GM19025 (cell line): ENCODE results near the gene POMGNT2.

Experiments
- ATAC-seq: cut with Tn5 transposase; IDR thresholded peaks from one replicate; pipeline ENCODE4 v1.9.1; 2021; ENCODE audit warnings: mild to moderate bottlenecking, low read depth, moderate library complexity; ENCODE audit not compliant: unreplicated experiment

The POMGNT2 gene

GRCh38 chr3:43104039-43104438 is 1.8 kb downstream of the POMGNT2 start:
- no peak for ATAC-seq

- no peak for ATAC-seq
Observed at GRCh38 chr3:43102773-43103480, 3.0 kb downstream of the POMGNT2 start.

DNA sequence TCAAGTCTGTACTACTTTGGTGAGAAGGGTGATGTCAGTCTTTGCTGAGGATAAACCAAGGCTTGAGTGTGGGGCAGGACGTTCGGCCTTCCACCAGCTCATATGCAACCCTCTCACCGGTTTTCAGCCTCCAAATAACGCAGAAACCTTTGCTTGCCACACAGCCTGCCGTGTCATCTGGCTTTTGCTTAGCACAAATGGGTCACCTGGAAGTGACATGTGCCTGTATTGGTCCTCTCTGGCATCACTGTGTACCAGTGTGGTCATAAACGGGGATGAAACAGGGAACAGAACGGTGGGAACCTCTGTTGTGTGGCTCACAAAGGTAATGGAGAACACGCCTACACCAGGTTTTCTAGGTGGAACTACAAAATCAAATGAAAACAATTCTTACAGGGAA is 7.1 kb downstream of the POMGNT2 start:
- ATAC-seq: no peak

DNA sequence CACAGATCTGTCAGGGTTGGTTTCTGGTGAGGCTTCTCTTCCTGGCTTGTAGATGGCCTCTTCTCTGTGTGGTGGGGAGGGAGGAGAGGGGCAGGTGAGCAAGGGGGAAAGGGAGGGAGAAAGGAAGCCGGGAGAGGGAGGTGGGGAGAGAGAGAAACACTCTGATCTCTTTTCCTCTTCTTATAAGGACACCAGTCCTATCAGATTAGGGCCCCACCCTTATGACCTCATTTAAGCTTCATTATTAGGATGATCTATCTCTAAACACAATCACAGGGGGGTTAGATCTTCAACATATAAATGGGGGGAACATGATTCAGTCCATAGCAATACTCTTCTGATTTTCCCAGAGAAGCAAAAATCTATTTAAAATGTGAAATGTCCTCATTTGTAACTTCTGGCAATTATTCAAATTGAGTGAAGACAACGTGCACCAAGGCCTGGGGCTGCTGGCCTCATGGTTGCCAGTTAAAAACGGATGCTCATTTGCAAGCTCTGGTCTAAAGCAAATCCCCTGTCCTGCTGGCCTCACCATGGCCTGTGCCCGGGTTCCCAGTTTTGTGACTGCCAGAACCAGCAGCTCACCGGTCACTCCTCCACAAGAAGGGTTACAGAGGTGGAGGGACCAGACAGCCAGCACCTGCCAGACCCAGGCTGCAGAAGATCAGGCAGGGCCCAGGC is 8.3 kb downstream of the POMGNT2 start:
- ATAC-seq: no peak

- no peak for ATAC-seq
Observed at GRCh38 chr3:43096761-43097160, 9.1 kb downstream of the POMGNT2 start.

DNA sequence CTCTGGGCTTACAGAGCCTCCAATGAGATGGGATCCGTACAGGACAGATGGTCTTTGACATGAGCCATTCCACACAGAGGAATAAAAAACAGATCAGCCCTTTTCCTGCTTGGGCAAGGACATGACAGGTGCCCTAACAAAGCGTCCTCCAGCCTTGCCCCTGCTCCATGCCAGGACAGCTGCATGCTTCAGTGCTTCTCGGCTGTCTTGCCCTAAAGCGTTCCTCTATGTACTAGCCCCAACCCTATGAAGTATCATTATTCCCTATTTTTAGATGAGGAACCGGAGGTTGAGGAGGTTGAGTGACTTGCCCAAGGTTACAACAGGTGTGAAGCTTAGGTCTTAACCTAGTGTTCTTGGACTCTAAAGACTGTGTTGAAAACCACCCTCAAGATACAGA is 10.5 kb downstream of the POMGNT2 start:
- no peak for ATAC-seq

- ATAC-seq: no peak
Observed at GRCh38 chr3:43094851-43095250, 11.0 kb downstream of the POMGNT2 start.

DNA sequence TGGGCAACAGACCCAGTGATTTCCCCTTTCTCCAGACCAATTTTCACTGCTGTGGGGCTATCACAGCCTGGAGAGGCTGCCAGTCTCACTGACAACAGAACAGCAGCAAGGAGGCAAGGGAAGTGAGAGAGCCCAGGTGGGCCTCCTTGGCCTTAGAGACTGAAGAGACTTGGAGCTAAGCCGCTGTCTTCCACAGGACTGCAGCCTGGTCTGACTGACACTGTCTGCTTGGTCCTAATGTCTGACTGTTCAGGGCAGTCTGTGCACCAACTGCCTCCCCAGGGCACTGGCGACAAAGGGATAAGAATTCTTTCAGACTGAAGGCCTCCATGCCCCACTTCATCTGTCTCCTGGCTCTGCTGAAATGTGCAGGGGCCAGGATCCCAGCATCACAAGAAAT is 11.5 kb downstream of the POMGNT2 start:
- ATAC-seq: no peak

DNA sequence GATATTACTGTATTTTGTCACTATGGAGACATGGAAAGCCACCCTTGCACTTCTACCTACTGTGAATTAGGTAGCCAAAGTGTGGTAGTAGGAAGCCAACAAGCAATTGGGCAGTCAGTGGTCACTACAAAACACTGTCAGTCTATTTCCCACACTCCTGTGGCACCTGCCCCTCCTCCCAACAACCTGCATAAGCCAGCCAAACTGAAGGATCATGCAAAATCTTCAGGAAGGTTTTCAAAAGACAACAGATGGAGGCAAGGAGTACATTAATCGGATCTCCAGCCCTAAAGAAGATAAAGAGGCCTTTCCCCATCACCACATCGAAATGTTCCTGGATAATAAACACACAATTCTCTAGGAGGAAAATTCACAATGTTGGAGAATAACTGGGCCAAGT is 11.9 kb downstream of the POMGNT2 start:
- no peak for ATAC-seq

DNA sequence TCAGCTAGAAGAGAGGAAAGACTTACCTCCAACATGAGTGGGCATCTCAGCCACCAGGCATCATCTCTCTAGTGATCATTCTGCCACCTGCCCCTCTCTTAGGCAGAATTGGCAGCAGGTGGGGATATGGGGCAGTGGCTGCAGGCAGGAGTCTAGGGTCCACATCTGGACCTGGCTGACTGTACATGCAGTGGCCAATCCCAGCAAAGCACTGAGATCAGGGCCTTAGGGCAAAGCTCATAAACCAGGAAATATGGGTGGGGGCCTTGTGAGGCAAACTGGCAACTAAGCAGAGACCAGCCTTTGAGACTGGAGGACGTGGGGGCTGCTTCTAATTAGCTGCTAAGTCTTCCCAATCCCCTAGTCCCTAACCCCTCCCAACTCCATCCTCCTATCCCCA is 12.9 kb downstream of the POMGNT2 start:
- ATAC-seq: no peak

GRCh38 chr3:43091481-43091880 is 14.4 kb downstream of the POMGNT2 start:
- no peak for ATAC-seq

GRCh38 chr3:43090238-43090637 is 15.6 kb downstream of the POMGNT2 start:
- ATAC-seq: no peak

GRCh38 chr3:43089081-43089480 is 16.8 kb downstream of the POMGNT2 start:
- no peak for ATAC-seq

DNA sequence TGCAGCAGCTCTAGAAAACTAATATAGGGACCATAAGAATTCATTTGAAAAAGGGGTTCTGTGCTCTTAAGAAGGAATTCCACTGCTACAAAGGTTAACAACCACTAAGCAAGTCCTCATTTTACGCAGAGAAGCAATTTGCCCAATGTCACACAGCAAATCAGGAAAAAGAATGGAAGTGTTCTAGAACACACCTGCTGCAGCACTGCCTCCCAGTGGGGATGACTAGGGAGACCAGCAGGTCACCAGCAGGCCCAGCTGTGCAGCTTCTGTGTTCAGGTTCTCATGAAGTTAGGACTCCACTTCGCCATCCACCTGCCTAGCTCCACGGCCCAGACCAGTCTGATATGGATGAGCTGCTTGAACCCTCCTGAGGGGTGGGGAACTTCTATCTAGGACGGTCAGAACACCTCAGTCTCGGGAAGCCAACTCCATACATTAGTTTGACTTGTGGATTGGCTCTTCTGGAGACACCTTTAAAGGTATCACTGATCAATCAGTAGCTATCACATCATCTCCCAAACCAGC is 18.6 kb downstream of the POMGNT2 start:
- ATAC-seq: no peak

DNA sequence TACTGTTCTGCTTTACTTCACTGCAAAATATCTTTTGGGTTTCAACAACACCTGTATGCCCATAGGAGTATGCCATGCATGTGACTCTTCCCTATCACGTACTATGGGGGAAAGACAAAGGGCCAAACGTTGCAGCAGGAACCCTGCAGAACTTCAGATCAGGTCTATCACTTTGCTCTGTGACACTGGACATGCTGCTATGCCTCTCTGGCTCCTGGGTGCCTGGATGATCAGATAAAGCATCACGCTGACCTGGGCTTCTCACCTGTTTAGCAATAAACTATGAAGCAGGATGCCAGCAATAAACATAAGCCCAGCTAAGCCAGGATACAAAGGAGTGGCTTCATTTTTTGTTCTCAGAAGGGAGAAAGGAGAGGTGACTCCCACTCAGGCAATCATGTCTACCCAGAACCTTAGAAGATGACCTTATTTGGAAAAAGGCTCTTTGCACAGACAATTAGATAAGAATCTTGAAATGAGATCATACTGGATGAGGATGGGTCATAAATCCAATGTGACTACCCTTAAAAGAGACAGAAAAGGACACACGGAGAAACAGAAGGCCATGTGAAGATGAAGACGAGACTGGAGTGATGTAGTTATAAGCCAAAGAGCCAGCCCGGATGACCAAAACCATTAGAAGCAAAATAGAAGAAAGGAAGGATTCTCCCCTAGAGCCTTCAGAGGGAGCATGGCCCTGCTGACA is 19.3 kb downstream of the POMGNT2 start:
- no peak for ATAC-seq

DNA sequence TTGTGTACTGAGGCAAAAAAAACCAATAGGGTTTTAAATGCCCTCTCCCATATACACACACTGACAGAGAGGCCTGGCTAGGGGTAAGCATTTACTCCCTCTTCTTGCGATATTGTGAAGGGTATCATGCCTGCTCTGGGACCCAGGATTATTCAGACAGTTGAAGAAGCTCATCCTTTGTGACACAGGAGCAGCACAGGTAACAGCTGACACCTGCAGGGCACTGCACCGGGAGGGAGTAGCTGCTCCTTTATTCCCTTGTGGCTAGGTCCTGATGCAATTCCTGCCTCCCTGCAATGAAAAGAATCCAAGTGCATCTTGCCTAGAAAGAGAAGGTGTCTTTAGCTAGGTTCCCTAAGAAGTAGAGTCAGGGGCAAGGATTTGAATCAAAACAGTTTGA is 23.4 kb downstream of the POMGNT2 start:
- no peak for ATAC-seq

DNA sequence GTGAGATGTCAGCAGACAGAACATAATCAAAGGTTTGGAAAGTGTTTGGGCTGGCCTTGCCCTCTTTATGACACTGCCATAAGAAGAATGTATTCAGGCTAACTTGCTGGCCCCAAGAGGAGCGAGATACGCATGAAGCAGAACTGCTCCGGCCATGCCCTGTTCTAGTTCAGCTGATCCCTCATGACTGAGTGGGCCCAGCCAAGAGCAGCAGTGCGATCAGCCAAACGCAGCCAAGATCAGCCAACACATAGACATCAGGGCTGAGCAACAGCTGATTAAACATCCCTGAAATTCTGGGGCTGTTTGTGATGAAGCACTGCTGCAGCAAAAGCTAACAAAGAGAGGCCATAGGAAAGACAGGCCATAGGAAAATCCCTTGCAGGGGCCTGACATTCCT is 24.1 kb downstream of the POMGNT2 start:
- no peak for ATAC-seq

GRCh38 chr3:43080726-43081568 is 24.9 kb downstream of the POMGNT2 start:
- ATAC-seq: no peak

DNA sequence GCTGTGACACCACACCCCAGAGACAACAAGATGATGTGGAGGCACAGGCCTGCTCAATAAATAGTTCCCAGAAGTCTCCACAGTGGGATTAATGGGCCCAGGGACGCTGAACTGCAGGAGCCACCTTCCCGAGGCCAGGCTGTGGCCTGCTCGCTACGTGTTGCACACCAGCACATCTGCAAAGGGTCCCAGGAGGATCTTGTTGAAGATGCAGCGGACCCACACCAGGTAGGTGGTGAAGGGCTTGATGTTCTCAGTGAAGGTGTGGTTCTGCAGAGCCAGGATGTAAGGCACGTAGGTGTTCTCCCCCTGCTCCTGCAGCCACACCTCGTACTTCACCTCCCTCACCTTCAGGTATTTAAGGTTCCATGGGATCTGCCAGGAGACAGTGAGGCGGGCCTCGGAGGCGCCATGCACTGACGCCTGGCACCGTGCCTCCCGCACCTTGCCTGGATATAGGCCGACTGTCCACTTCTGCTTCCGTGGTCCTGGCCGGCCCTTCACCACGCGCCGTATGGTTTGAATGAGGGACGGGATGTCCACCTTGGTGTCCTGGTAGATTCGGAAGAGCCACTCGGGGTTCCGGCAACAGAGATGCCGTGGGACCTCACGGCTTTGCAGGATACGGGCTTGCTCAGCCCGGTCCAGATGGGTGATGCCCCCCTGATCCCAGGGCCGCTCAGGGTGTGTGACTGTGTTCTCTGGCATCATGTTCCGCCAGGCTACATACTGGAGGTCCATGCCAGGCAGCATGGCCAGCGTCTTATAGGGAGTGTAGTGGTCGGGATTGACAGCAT is 26.1 kb downstream of the POMGNT2 start:
- no peak for ATAC-seq

DNA sequence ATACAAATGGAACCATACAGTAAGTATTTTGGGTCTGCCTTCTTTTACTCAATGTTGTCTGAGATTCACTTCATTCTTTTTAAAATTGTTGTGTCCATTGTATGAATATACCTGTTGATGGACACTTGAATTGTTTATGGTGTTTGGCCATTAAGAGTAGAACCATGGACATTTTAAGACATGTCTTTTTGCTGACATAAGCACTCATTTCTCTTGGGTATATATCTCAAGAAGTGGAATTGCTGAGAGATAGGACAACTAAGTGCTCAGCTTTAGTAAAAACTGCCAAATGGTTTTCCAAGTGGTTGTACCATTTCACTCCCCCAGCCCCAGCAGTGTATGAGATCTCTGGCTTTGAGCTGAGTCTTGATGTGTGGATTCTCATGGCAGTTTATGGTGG is 28.2 kb downstream of the POMGNT2 start:
- ATAC-seq: no peak
